Astrocyte of the cerebellum (primary cell): ENCODE data around the gene SGMS2.
A peak's percentile ranks its signal among the peaks of the same experiment; 100 is the strongest.

Experiments
- DNase-seq: peaks from one replicate; pipeline ENCODE4 v3.0.0-alpha.2; 2011; ENCODE audit warnings: low read depth
- H3K4me3 ChIP-seq: 2 replicates; pipeline ENCODE4 v1.5.1; 2011; ENCODE audit warnings: mild to moderate bottlenecking, low read depth, low read length, moderate library complexity
- CTCF ChIP-seq: IDR thresholded peaks from 2 replicates; pipeline ENCODE4 v1.5.1; 2012; ENCODE audit warnings: low read length, low read depth, moderate library complexity, mild to moderate bottlenecking; ENCODE audit errors: missing control alignments
- in situ Hi-C: cut with HindIII; loops from 2 replicates; pipeline ENCODE4 v1.10.0; 2017; ENCODE audit warnings: low sequenced_read_pairs

Gene SGMS2

GRCh38 chr4:107893171-107894137 is 68.7 kb downstream of the SGMS2 start:
- in situ Hi-C loops, result no loop called here
- no peak for TF ChIP-seq CTCF
- H3K4me3 ChIP-seq, result no peak overlapping the region
- no peak for DNase-seq

DNA sequence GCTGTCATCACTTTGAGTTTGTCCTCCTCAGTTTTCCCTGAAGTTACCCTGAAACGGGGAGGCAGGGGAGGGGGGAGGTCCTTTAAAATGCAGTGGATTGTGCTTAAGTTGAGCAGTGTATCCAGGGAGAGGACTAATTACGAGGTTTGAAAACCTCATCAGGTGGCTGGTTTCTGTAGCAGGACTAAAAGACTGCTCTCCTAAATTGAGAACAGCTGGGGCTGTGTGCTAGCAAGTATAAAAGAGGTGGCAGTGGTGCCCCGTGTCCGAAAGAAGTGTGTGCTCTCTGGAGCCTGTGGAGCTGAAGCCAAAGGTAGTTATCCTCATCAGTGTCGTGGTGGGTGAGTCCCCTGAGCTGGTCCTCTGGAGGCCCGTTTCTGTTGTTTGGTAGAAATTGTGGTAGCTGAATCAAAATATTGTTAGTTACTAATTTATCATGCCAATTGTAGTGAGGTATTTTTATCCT is 69.4 kb downstream of the SGMS2 start:
- no peak for DNase-seq
- in situ Hi-C loops, result no loop called here
- no peak overlapping the region for H3K4me3 ChIP-seq
- no peak for TF ChIP-seq CTCF

DNA sequence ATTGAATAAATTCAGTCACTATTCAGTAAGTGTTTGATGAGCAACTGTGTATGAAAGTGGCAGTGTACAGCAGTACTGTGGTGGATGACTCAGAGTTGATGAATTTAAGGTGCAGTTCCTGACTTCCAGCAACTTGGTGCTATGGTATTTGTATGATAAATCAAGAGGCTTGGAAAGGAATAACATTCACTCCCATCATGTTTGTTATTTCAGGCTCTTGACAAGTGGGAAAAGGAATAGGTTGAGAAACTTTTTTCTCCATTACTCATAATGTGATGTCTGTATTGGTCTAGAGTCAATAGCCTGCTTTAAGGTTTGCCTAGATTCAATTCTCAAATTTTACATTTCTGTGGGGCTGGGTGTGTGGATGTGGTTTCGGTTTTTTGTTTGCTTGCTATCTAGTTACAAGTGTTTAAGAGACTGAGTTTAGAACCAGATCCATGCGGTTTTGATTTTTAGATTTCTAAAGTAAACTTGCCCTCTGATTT is 71.5 kb downstream of the SGMS2 start:
- H3K4me3 ChIP-seq, result no peak overlapping the region
- no peak for TF ChIP-seq CTCF
- DNase-seq, result peak; percentile 96
- in situ Hi-C loops, result no loop called here

DNA sequence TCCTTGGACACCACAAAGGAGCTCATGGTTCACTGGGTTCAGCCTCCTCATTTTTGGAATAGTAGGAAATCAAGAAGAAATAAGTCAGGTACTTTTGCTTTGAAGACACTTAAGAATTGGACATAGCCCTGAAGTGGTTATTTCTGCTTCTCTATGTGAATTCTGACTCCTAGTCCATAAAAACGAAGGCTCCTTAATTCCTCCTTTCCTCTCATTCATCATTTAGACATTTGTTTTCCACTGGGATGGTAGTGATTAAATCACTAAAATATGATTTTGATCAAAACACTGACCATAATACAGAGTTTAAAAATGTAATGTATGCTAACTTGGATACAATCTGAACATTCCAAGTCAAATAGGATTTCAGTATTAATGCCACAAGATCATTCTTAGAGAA is 71.9 kb downstream of the SGMS2 start:
- TF ChIP-seq CTCF, result no peak
- no peak overlapping the region for H3K4me3 ChIP-seq
- no peak for DNase-seq
- in situ Hi-C loops, result no loop called here

DNA sequence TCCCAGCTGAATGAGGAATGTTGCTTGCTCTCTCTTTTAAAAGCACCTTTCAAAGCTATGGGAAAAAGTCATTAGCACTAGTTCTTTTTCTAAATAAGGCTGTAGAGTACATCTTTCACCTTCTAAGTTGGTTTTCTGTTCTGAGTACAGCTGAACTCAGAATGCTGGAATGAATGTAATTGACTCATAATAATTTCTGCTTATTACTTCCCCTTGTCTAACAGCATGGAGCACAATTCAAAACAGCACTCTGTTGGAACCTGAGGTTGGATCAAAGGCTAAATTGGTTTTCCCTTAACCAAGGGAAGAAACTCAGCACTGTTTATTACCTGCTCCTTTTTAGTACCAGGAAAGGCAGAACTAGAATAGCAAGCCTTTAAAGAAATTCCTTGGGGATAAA is 73.1 kb downstream of the SGMS2 start:
- in situ Hi-C loops, result no loop called here
- TF ChIP-seq CTCF, result no peak
- DNase-seq, result no peak
- H3K4me3 ChIP-seq, result no peak overlapping the region

- DNase-seq, result no peak
- in situ Hi-C loops, result loop anchor here (10.0 kb wide), 1 partner anchor 145 kb away; no protein-coding TSS in a partner anchor
- no peak for TF ChIP-seq CTCF
- H3K4me3 ChIP-seq, result no peak overlapping the region
These were observed 75.3 kb downstream of the SGMS2 start for GRCh38 chr4:107900067-107900466.
